GM19351 (cell line): ENCODE data around the gene RTKN.
"Not testable (repeated sequence)": the region's sequence is repeated elsewhere in the genome, so short reads cannot be mapped to it uniquely, and the experiment has no call there.

Experiments
- ATAC-seq: cut with Tn5 transposase; IDR thresholded peaks from one replicate; pipeline ENCODE4 v1.9.1; 2021; ENCODE audit warnings: mild to moderate bottlenecking, moderate library complexity; ENCODE audit not compliant: unreplicated experiment

The RTKN gene

DNA sequence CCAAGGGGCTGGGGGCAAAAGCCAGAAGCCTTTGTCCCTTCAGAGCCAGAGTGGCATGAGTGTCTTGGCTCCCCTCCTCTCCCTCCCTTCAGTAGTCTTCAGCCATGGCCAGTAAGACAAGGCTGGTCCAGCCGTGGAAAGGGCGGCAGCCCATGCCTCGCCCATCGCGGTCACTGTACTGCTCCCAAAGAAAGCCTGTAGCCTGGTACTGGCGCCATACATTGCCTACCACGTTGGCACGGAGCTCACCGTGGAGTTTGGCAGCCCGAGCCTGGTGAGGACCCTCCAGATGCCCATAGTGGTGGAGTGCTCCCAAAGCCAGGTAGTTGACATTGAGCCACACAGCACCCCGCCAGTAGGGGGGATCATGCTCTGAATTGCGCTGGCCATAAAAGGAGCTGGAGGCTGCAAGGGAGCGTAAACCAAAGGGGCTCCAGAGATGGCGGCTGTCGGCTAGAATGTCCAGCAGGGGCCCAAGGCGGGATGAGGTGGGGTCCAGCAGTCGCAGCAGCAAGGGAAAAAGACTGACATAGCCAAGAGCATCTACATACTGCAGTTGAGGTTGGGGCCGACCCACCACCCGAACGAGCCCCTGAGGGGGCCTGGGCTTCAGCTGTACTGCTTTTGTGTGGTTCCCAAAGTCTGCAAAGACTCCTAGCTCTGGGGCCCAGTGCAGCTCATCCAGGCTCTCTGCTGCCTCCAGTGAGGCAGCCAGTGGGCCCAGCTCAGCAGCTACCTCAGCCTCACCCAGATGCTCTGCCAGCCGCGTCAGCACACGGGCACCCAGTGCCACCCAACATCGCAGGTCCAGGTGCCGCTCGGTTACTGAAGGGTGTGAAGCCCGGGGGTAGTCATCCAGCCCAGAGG, 19.7 kb upstream of the RTKN start:
- ATAC-seq: no peak

DNA sequence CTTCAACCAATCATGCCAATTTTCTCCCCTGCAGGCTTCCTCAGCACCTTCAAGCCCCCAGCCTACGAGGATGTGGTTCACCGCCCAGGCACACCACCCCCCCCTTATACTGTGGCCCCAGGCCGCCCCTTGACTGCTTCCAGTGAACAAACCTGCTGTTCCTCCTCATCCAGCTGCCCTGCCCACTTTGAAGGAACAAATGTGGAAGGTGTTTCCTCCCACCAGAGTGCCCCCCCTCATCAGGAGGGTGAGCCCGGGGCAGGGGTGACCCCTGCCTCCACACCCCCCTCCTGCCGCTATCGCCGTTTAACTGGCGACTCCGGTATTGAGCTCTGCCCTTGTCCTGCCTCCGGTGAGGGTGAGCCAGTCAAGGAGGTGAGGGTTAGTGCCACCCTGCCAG, 18.4 kb upstream of the RTKN start:
- ATAC-seq: not testable (repeated sequence)

DNA sequence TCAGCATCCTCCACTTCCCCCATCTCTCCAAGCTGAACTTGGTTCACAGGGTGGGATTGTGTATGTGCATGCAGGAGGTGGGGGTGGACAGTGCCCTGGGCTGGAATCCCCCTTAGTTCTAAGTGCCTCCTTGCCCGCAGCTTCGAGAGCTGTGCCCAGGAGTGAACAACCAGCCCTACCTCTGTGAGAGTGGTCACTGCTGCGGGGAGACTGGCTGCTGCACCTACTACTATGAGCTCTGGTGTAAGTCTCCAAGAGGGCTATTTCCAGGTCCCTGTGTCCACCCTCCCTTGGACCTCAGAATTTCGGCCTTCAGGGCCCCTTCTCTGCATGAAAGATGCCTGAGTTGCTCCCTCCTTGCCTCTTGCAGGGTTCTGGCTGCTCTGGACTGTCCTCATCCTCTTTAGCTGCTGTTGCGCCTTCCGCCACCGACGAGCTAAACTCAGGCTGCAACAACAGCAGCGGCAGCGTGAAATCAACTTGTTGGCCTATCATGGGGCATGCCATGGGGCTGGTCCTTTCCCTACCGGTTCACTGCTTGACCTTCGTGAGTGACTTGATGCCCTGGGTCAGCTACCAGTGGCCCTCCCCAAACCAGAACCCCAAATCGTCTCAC, 17.9 kb upstream of the RTKN start:
- ATAC-seq: not testable (repeated sequence)

- ATAC-seq: no peak
These were observed 17.2 kb upstream of the RTKN start for GRCh38 chr2:74458938-74459363.

DNA sequence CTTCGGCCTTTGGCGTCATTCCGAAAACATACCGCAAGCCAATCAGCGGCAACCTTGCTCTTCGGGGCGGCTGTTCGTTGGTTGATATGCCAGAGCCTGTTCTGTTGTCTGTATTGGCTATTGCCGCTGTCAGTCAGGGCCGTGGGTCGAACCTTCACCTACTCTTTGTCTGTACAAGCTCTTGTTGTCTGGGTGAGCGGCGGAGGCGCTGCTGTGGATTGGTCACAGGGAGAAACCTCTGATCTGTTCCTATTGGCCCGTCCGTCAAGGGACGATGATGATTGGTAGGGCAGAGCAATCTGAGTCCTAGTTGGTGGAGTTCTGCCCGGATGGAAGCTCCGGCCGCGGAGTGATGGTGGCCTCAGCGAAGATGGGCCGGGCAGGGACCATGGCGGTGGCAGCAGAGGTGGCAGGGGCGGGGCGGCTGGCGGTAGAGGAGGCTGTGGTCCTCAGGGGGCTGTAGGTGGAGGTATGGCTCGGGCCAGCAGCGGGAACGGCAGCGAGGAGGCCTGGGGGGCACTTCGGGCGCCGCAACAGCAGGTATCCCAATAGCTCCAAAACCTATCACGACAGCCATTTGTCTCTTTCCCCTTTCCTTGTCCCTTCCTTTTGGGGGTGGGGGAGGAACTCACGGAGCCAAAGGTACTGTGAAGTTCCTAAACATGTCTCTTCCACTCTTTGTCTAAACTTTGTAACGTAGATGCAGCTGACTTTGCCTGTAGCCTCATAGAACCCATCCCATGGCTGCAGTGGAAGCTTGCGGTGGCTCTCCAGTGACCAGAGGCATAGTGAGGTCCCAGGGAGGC, 16.6 kb upstream of the RTKN start, which contains the start of gene WBP1:
Gene WBP1 (plus strand): TSS at position 307 of the 806 bp plus-strand sequence. CDS start 165 bp downstream, at position 472.
- ATAC-seq: peak; percentile 81

GRCh38 chr2:74457549-74458131, 15.9 kb upstream of the RTKN start:
- ATAC-seq: peak; percentile 32

- ATAC-seq: no peak
These were observed 15.4 kb upstream of the RTKN start for GRCh38 chr2:74457129-74457548.

- peak; percentile 36 for ATAC-seq
These were observed 13.1 kb upstream of the RTKN start, which contains the start of gene INO80B for GRCh38 chr2:74454654-74455511. Gene INO80B, plus strand, starts transcription at chr2:74455087. Its CDS starts 30 bp downstream, at chr2:74455117.

GRCh38 chr2:74450570-74451190, 8.9 kb upstream of the RTKN start:
- ATAC-seq: no peak

GRCh38 chr2:74448771-74449170, 7.0 kb upstream of the RTKN start:
- no peak for ATAC-seq

DNA sequence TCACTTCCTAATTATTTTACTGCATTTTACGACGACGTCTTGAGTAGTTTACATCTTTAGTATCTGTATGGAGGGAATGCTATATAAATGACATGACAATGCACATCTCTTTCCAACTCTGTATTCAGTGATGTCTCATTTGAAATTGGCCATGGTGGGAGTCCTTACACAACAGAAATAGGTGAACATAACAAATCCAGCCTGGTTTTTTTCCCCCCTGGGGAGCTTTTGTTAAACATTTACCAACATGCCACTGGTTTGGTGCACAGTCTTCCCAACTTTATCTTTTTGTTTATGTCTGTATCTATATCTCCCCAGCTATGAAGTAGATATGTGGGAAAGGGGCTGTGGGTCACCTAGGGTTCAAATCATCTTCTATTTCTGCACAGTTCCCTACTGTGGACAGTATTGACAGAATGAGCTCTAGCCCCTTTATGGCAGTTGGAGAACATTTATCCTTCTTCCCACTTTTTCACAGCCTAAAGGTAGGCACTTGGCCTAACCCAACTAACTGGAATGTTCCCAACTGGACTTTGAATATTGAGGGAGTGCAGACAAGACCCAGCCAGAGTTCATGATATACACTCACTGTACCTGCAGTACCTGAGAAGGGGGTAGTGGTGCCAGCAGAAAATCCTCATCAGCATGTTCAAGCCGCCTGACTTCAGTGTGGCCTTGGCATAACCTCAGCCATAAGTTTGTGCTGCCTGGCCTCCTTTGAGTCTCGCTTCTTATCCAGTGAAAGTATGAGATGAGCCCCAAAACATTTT, 5.7 kb upstream of the RTKN start:
- no peak for ATAC-seq

DNA sequence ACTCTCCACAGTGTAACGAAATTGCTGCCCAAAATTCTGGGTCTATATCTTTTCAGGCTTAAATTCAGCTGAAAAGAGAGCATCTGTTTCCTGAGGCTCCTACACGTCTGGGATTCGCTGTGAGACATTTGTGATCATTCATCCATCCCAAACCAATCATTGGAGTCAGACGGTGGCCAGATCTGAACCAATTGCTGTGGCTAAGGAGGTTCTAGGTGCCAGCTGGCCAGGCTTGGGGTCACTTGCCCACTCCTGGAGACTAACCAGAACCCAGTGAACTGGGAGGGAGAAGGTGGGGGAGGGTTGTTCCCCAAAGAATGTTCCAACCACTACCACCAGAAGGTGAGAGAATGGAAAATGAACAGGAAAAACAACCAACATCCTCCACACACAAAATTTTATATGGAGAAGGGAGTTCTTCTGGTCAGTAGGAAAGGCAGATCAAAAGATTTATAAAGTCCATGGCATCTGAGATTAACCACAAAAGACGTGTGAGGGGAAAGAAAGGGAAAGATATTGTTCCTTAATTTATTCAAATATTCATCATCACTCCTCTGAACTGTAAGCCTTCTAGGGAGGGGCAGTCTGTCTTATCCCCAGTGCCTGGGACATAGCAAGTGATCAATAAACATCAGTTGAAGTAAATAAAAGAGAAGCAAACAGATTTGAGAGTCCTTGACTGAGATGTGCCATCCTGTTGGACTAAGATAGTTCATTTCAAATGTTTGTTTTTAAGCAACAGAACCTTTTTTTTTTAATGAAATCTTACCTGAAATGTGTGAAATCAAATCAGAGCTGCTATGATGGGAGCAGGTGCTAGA, 3.0 kb upstream of the RTKN start:
- no peak for ATAC-seq

DNA sequence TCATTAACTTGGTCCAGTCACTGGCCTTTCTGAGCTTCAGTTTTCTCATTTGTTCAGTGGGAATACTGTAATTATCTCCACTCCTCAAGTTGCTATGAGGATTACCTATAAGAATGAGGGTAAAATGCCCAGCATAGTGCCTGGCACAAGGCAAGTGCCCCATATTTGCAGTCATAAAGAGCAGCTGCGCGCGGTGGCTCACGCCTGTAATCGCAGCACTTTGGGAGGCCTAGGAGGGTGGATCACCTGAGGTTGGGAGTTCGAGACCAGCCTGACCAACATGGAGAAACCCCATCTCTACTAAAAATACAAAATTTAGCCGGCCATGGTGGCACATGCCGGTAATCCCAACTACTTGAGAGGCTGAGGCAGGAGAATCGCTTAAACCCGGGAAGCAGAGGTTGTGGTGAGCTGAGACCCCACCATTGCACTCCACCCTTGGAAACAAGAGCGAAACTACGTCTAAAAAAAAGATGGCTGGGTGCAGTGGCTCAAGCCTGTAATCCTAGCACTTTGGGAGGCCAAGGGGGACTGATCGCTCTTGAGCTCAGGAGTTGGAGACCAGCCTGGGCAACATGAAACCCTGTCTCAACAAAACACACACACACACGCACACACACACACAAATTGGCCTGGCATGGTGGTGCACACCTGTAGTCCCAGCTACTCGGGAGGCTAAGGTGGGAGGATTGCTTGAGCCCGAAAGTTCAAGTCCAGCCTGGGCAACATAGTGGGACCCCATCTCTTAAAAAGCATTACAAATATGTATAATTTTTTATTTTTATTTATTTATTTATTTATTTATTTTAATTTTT, 953 bp upstream of the RTKN start:
- ATAC-seq: not testable (repeated sequence)

- ATAC-seq: no peak
These were observed 507 bp downstream of the RTKN start for GRCh38 chr2:74441170-74441689.

DNA sequence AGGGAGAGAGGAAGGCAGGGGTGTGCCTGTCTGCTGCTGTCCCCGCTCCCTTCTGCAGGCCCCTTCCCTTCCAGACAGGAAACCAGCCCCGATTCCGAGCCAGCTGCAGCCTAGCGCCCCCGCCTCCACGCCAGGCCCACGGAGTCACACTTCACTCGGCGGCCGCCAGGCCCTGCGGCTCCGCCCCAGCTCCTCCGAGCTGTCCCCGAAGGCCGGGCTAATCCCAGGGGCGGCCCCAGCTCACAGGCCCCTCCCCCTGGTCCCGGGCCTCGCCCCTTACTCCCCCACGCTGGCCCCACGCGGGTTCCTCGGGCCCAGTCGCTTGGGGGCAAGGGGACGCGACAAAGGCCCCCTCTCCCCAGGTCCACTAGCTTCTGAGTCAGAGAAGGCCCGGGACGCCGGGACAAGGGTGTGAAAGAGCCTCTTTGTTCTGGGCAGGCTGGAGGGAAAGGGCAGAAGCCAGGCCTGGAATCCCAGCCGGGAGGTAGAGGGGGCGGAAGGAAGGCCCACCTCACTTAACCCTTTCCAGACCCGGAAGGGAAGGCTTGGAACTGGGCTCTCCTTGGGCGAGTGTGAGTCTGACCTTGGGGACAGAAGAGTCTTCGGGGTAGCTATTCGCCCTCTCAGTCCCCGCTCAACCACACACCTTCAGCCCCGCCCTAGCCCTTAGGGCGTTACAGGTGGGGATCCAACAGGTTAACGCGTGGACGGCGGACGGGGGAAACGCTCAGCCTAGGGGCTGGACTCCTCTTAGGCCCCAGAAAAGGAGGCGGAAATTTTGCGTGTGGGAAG, 1.2 kb downstream of the RTKN start:
- ATAC-seq: peak; percentile 93

DNA sequence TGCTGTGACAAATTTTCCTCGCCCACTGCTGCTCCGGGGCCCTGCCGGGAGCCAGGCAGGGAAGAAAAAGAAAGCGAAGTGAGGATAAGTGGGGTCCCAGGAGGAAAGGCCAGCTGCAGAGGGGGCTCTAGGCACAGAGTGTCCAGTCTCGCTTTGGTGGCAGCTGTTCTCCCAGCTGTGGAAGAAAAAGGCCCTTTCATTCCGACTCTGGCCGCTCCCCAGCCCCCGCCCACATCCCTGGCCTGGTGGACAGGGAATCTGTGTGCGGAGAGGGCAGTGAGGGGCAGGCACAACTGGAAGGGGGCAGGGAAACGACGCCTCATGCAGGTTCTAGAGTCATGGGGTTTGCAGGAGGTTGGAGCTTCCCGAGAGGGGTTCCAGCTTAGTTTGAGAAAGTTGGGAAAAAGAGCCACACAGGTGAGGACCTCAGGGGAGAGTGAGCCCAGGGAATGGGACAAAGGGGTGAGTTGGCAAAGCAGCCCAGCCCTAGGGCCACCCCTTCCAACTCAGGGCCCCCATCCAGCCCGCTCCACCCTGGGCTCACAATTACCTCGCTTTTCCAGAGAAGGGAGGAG, 1.8 kb downstream of the RTKN start:
- no peak for ATAC-seq
